ENCODE results near the gene CCDC106.

Gene CCDC106

GRCh38 chr19:55606817-55607216, 41.2 kb upstream of the CCDC106 start:
- no peak for TF ChIP-seq CTCF (IDR thresholded peaks at IDR 0.05; ENCODE audit: low read depth, low read length)
- no peak for DNase-seq (ENCODE audit: low read depth in 2 of 2)
- peak overlapping the region; percentile 88 to 97 for H3K4me3 ChIP-seq (replicated peaks in 1 of 2; ENCODE audit: low read depth in 2 of 2, low read length in 2 of 2)

GRCh38 chr19:55609326-55609725, 38.7 kb upstream of the CCDC106 start:
- DNase-seq (ENCODE audit: low read depth in 2 of 2): no peak
- no peak for TF ChIP-seq CTCF (IDR thresholded peaks at IDR 0.05; ENCODE audit: low read depth, low read length)
- no peak overlapping the region for H3K4me3 ChIP-seq (replicated peaks in 1 of 2; ENCODE audit: low read depth in 2 of 2, low read length in 2 of 2)

GRCh38 chr19:55611300-55611982, 36.6 kb upstream of the CCDC106 start:
- no peak for TF ChIP-seq CTCF (IDR thresholded peaks at IDR 0.05; ENCODE audit: low read depth, low read length)
- DNase-seq (ENCODE audit: low read depth in 2 of 2): no peak
- H3K4me3 ChIP-seq (replicated peaks in 1 of 2; ENCODE audit: low read depth in 2 of 2, low read length in 2 of 2): no peak overlapping the region

- TF ChIP-seq CTCF (IDR thresholded peaks at IDR 0.05; ENCODE audit: low read depth, low read length): no peak
- H3K4me3 ChIP-seq (replicated peaks in 1 of 2; ENCODE audit: low read depth in 2 of 2, low read length in 2 of 2): no peak overlapping the region
- DNase-seq (ENCODE audit: low read depth in 2 of 2): no peak
Observed at GRCh38 chr19:55611983-55612645, 35.9 kb upstream of the CCDC106 start.

- no peak for TF ChIP-seq CTCF (IDR thresholded peaks at IDR 0.05; ENCODE audit: low read depth, low read length)
- DNase-seq (ENCODE audit: low read depth in 2 of 2): no peak
- H3K4me3 ChIP-seq (replicated peaks in 1 of 2; ENCODE audit: low read depth in 2 of 2, low read length in 2 of 2): no peak overlapping the region
Observed at GRCh38 chr19:55613396-55613795, 34.6 kb upstream of the CCDC106 start.

- DNase-seq (ENCODE audit: low read depth in 2 of 2): no peak
- H3K4me3 ChIP-seq (replicated peaks in 1 of 2; ENCODE audit: low read depth in 2 of 2, low read length in 2 of 2): no peak overlapping the region
- TF ChIP-seq CTCF (IDR thresholded peaks at IDR 0.05; ENCODE audit: low read depth, low read length): no peak
Observed at GRCh38 chr19:55613930-55614710, 33.9 kb upstream of the CCDC106 start.

Data from cardiac fibroblast (primary cell).